GM03348 (cell line): ENCODE data around the gene ARL3.
"Not testable (repeated sequence)": the region's sequence is repeated elsewhere in the genome, so short reads cannot be mapped to it uniquely, and the experiment has no call there.

Experiments used
- DNase-seq: peaks from one replicate; pipeline ENCODE4 v3.0.0; 2012; ENCODE audit warnings: low spot score

ARL3 gene

GRCh38 chr10:102735065-102735562, 20.9 kb upstream of the ARL3 start:
- no peak for DNase-seq

- DNase-seq: no peak
Observed at GRCh38 chr10:102732661-102733060, 18.5 kb upstream of the ARL3 start.

- DNase-seq: no peak
Observed at GRCh38 chr10:102731222-102731800, 17.1 kb upstream of the ARL3 start.

- peak; percentile 89 for DNase-seq
Observed at GRCh38 chr10:102729029-102730026, 15.1 kb upstream of the ARL3 start.

- DNase-seq: no peak
Observed at GRCh38 chr10:102727037-102727818, 13.0 kb upstream of the ARL3 start.

- DNase-seq: peak; percentile 24
Observed at GRCh38 chr10:102726274-102726673, 12.1 kb upstream of the ARL3 start.

- no peak for DNase-seq
Observed at GRCh38 chr10:102723989-102724388, 9.8 kb upstream of the ARL3 start.

DNA sequence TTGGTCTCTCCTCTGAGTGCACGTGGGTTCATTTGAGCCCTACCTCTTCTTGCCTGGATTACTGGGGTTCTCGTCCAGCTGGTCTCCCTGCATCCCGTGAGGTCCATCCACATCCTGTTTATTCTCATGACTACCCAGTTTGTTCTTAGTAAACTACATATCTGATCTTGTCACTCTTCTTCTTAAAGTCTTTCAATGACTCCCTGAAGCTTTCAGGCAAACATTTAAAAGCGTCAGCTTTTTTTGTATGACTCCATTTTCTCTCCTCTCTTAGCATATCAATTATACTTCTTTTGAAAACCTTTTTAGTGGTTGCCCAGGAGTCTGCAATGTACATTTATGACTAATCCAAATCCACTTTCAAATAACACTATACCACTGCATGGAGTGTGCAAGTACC, 7.8 kb upstream of the ARL3 start:
- DNase-seq: no peak

- DNase-seq: no peak
Observed at GRCh38 chr10:102720775-102721301, 6.6 kb upstream of the ARL3 start.

GRCh38 chr10:102720337-102720736, 6.1 kb upstream of the ARL3 start:
- DNase-seq: no peak

DNA sequence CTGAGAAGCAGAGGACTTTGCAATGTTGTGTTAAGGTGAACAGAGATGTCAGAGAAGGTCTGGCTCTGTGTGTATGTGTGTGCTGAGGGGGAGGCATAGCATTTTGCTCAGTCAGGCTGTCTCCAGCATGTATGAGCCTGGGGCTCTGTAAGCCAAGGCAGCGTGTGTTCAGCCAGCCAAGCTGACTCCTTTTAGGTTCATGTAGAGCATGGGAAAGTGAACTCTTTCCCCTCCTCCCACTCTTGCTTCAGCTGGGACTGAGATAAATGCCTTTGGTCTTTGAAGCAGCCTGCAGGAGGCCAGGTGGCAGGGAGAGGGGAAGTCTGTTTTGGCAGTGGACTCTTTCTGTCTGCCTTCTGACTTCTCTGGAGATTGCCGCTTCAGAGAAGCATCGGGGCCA, 4.0 kb upstream of the ARL3 start:
- no peak for DNase-seq

GRCh38 chr10:102716900-102717565, 2.8 kb upstream of the ARL3 start:
- not testable (repeated sequence) for DNase-seq

DNA sequence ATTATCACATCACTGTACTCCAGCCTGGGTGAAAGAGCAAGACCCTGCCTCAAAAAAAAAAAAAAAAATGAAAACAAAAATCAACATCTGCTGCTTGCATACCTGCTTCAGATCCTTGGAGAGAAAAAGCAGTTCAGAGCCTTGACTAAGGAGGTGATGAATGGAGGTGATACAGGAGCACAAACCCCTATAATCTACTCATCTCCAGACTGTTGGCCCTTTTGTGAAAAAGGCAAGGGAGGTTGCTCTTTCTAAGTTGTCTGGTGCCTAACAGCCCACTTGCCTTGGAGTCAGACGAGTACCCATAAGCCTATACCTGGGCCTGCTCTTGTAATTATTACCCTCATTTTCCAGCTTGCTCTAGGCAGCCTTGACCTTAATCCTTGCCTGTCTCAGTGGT, 1.7 kb upstream of the ARL3 start:
- no peak for DNase-seq

DNA sequence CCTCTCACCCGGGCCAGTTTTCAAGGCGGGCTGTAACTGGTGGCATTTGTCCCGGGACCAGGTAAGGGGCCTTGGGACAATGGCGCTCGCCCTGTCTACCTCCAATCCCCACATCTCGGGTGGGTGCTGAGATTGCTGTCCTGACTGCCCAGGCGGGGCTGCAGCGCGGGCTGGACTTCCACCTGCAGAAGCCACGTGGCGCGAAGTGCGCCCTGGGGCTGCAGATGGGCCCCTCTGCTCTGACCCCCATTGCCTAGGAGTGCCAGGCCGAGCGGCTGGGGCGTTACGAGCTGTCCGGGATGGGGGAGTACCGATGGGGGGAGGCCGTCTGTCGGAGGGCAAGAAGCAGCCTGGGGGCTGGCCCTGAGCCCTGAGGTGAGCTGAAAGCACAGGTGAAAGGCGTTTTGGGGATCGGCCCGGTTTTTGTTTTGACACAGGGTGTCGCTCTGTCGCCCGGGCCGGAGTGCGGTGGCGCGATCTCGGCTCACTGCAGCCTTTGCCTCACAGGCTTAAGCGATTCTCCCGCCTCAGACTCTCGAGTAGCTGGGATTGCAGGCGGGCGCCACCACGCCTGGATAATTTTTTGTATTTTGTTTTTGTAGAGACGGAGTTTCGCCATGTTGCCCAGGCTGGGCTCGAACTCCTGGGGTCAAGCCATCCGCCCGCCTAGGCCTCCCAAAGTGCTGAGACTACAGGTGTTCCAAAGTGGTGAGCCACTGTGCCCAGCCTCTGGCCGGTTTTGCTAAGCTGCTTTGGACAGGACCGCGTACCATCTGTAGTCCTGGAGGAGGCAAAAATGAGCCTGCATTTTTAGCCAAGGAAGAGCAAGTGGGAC, 641 bp upstream of the ARL3 start, which contains the start of gene SFXN2:
TSS of gene SFXN2 (plus strand) at position 16 of the 835 bp plus-strand sequence. CDS start 12,001 bp downstream, outside the sequence.
- DNase-seq: no peak

DNA sequence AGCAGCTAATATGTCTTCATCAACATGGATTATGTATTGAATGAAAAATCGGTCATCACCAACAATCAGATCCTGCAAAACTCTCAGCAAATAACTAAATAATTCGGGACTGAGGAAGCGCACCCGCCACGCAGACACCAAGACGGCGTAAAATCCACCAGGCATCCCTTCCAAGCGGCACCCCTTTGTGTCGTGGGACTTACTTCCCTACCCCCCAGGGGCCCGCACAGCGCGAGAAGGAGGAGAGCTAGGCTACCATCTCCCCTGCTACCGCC, 721 bp downstream of the ARL3 start:
- DNase-seq: no peak

- DNase-seq: no peak
Observed at GRCh38 chr10:102712843-102713538, 1.2 kb downstream of the ARL3 start.

- no peak for DNase-seq
Observed at GRCh38 chr10:102712089-102712488, 2.1 kb downstream of the ARL3 start.

DNA sequence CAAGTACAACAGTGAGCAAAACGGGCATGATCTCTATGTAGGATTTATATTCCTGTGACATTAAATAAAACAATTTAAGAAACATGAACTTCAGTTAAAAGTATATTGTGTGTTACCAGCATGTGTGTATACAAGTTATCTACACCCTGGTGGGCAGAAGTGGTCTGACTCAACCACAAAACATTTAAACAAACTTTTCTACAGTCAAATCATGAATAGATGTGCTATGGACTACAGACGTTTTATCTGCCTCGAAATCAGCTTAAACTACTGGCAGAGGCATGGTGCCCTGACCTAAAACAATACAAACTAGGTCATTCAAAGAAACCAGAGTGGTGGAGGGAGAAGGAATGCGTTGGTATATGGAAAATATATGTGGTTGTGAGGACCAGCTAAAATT, 3.6 kb downstream of the ARL3 start:
- peak; percentile 65 for DNase-seq

DNA sequence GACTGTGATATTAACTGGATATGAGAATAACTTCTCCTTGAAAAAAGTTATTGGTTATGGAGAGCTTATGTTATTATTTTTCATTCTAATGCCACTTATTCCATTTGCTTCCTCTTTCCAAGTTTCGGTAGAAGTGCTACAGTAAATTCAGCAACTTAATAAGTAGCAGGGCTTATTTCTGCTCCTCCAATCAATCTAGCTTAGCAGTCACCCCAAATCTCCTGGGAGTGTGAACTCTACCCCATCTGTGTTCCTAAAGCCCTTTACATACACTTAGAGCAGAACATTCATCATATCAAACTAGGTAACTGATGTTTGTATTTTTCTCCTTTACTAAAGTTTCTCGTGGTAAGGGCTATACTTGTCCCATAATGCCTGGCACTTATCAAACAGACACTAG, 8.7 kb downstream of the ARL3 start:
- no peak for DNase-seq

DNA sequence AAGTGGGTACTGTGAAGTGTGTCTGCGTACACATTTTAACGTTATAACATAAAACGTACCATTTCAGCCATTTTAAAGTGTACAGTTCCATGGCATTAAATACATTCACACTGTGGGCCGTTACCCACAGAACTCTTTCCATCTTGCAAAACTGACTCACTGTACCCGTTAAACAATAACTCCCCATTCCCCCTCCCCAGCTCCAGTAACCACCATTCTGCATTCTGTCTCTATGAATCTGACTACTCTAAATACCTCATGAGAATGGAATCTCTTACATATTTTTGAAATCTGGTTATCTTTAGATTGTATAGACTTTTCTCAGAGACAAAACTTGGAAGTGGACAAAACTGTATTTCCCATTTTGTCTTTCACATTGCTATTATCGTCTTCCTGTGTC, 9.3 kb downstream of the ARL3 start:
- DNase-seq: peak; percentile 15
